GM18498 (cell line): Measurements from ENCODE around the gene ANKMY1.
"Not testable (repeated sequence)": the region's sequence is repeated elsewhere in the genome, so short reads cannot be mapped to it uniquely, and the experiment has no call there.

Experiments used
- ATAC-seq: cut with Tn5 transposase; IDR thresholded peaks from one replicate; pipeline ENCODE4 v1.9.1; 2021; ENCODE audit warnings: mild to moderate bottlenecking, moderate library complexity; ENCODE audit not compliant: unreplicated experiment

ANKMY1 gene

GRCh38 chr2:240507060-240507777 is 50.6 kb downstream of the ANKMY1 start:
- no peak for ATAC-seq

- ATAC-seq: no peak
Observed at GRCh38 chr2:240506406-240507059, 51.3 kb downstream of the ANKMY1 start.

- ATAC-seq: no peak
Observed at GRCh38 chr2:240505910-240506309, 51.9 kb downstream of the ANKMY1 start.

- no peak for ATAC-seq
Observed at GRCh38 chr2:240503848-240504247, 53.9 kb downstream of the ANKMY1 start.

- ATAC-seq: no peak
Observed at GRCh38 chr2:240503375-240503774, 54.4 kb downstream of the ANKMY1 start.

- no peak for ATAC-seq
Observed at GRCh38 chr2:240502430-240503121, 55.2 kb downstream of the ANKMY1 start.

GRCh38 chr2:240502059-240502429 is 55.7 kb downstream of the ANKMY1 start:
- no peak for ATAC-seq

- no peak for ATAC-seq
Observed at GRCh38 chr2:240501531-240501991, 56.2 kb downstream of the ANKMY1 start.

- no peak for ATAC-seq
Observed at GRCh38 chr2:240500561-240501423, 57.0 kb downstream of the ANKMY1 start.

- no peak for ATAC-seq
Observed at GRCh38 chr2:240499309-240500301, 58.2 kb downstream of the ANKMY1 start.

GRCh38 chr2:240498958-240499260 is 58.9 kb downstream of the ANKMY1 start:
- ATAC-seq: no peak

- ATAC-seq: no peak
Observed at GRCh38 chr2:240498171-240498957, 59.4 kb downstream of the ANKMY1 start.

- ATAC-seq: not testable (repeated sequence)
Observed at GRCh38 chr2:240497082-240497481, 60.7 kb downstream of the ANKMY1 start.

- ATAC-seq: not testable (repeated sequence)
Observed at GRCh38 chr2:240494942-240495341, 62.8 kb downstream of the ANKMY1 start.

GRCh38 chr2:240494194-240494793 is 63.5 kb downstream of the ANKMY1 start:
- ATAC-seq: no peak

GRCh38 chr2:240491483-240491882 is 66.3 kb downstream of the ANKMY1 start:
- ATAC-seq: no peak

- ATAC-seq: no peak
Observed at GRCh38 chr2:240482141-240482540, 75.6 kb downstream of the ANKMY1 start.

GRCh38 chr2:240481720-240482119 is 76.1 kb downstream of the ANKMY1 start:
- no peak for ATAC-seq
